ENCODE measurements around the gene LRRC38.

Gene LRRC38

DNA sequence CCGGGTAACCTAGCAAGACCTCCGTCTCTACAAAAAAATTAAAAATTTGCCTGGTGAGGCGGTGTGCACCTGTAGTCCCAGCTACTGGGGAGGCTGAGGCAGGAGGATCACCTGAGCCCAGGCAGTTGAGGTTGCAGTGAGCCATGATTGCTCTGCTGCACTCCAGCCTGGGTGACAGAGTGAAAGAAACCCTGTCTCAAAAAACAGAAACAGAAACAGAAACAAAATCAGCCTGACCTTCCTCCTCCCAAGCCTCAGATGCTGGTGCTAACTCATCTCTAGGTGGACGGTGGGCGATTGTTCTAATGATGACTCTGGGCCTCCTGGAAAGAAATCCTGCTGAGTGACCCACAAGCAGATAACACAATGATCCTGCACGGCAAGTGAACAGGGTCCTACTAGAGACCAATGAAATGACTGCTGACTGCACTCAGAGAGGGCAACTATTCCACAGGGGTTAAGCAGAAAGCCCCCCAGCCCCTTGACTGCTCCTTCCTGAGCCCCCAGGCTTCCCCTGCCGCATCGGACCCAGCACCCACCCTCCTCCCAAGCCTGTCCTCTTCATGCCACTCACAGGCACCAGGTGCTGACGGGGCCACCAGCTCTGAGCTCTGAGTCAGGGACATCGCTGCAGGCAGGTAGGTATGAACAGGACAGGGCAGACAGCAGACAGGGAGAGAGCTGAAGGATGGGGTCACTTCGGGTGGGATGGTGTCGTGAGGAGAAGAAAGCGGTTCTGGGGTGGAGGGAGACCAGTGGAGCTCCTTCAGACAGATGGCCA, 27.8 kb upstream of the LRRC38 start:
- DNase-seq (ENCODE audit: low read depth), result no peak
- H3K4me3 ChIP-seq (ENCODE audit: low read depth, low read length), result no peak overlapping the region
- TF ChIP-seq, protein P1, sequence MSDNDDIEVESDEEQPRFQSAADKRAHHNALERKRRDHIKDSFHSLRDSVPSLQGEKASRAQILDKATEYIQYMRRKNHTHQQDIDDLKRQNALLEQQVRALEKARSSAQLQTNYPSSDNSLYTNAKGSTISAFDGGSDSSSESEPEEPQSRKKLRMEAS (IDR thresholded peaks at IDR 0.05; ENCODE audit: low read depth, low read length), result no peak

DNA sequence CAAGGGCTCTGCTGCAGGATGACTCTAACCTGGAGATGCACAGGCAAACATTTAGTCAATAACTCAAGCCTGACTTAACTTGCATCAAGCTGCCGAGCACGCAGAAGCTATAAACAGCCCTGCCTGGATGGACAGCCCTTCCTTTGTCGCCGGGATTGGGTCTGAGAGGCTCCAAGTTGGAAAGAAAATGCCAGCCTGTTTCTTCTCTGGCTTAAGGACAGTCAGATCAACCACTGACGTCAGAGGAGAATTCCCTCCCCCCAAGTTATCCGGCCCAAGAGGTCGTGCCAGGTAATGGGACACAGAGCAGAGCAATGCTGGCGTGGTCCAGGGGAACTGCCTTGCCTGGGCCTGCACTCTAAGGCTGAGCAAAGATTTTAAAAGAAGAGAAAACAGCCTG, 27.1 kb upstream of the LRRC38 start:
- TF ChIP-seq, protein P1 (IDR thresholded peaks at IDR 0.05; ENCODE audit: low read depth, low read length), result no peak
- TF ChIP-seq, protein P2, sequence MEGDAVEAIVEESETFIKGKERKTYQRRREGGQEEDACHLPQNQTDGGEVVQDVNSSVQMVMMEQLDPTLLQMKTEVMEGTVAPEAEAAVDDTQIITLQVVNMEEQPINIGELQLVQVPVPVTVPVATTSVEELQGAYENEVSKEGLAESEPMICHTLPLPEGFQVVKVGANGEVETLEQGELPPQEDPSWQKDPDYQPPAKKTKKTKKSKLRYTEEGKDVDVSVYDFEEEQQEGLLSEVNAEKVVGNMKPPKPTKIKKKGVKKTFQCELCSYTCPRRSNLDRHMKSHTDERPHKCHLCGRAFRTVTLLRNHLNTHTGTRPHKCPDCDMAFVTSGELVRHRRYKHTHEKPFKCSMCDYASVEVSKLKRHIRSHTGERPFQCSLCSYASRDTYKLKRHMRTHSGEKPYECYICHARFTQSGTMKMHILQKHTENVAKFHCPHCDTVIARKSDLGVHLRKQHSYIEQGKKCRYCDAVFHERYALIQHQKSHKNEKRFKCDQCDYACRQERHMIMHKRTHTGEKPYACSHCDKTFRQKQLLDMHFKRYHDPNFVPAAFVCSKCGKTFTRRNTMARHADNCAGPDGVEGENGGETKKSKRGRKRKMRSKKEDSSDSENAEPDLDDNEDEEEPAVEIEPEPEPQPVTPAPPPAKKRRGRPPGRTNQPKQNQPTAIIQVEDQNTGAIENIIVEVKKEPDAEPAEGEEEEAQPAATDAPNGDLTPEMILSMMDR (IDR thresholded peaks at IDR 0.05; ENCODE audit: low read depth, low read length), result no peak
- TF ChIP-seq POLR2A (IDR thresholded peaks at IDR 0.05; ENCODE audit: extremely low read depth, insufficient read length) (no peak), MYC (IDR thresholded peaks at IDR 0.05; ENCODE audit: low read depth, low read length) (no peak)
- no peak overlapping the region for H3K4me3 ChIP-seq (ENCODE audit: low read depth, low read length)
- no peak for DNase-seq (ENCODE audit: low read depth)

DNA sequence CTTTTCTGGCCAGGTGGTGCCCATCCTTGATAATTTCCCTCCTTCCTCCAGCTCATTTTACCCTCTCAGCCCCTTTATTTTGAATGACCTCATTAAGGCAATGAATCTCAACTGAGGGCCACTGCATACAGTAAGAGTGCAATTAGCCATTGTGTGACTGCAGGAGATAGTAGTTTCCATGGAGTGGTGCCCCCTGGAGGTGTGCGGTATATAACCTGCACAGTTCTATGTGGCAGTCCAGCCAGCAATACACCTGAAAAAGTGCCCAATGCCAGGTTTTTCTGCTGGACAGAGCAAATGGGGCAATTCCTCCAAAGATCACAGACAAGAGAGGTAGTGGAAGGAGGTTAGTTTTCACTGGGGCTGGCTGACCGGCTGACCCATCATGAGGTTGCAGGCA, 25.9 kb upstream of the LRRC38 start:
- TF ChIP-seq MYC (IDR thresholded peaks at IDR 0.05; ENCODE audit: low read depth, low read length) (no peak), POLR2A (IDR thresholded peaks at IDR 0.05; ENCODE audit: extremely low read depth, insufficient read length) (no peak)
- TF ChIP-seq, protein P2 (IDR thresholded peaks at IDR 0.05; ENCODE audit: low read depth, low read length), result no peak
- TF ChIP-seq, protein P1 (IDR thresholded peaks at IDR 0.05; ENCODE audit: low read depth, low read length), result no peak
- no peak for DNase-seq (ENCODE audit: low read depth)
- no peak overlapping the region for H3K4me3 ChIP-seq (ENCODE audit: low read depth, low read length)

DNA sequence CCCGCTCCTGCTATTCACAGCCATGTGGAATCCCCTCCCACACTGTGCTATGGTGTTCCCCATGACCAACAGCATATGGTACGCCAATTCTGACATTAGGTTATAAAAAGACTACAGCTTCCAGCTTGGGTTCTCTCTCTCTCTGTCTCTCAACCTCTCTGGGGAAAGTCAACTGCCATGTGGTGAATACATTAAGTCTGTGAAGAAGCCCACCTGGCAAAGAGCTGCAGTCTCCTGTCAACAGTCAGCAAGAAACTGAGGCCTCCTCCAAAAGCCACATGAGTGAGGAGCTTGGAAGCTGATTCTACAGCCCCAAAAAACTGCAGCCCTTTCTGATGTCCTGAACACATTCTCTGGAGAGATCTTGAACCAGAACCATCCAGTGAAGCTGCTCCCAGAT, 25.0 kb upstream of the LRRC38 start:
- DNase-seq (ENCODE audit: low read depth), result no peak
- H3K4me3 ChIP-seq (ENCODE audit: low read depth, low read length), result no peak overlapping the region
- TF ChIP-seq, protein P2 (IDR thresholded peaks at IDR 0.05; ENCODE audit: low read depth, low read length), result no peak
- TF ChIP-seq, protein P1 (IDR thresholded peaks at IDR 0.05; ENCODE audit: low read depth, low read length), result no peak
- TF ChIP-seq MYC (IDR thresholded peaks at IDR 0.05; ENCODE audit: low read depth, low read length) (no peak), POLR2A (IDR thresholded peaks at IDR 0.05; ENCODE audit: extremely low read depth, insufficient read length) (no peak)

DNA sequence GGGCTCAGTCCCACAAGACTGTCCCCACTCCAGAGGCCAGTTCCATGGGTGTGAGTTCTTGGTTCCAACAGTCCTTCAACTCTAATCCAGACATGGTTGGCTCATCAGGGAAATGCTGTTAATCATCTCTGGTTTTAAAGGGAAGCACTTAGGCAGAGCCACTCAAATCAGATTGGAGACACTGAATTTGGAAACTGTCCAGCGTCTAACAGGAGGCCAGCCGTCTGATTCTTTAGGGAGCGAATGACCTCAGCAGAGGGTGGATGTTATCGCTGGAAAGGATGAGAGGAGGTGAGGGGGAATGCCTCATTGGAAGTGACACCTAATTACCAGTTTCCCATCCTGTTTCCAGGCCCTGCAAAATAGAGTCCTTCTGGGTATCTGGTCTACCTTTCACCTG, 22.8 kb upstream of the LRRC38 start:
- TF ChIP-seq, protein P2 (IDR thresholded peaks at IDR 0.05; ENCODE audit: low read depth, low read length), result no peak
- no peak for TF ChIP-seq MYC (IDR thresholded peaks at IDR 0.05; ENCODE audit: low read depth, low read length)
- TF ChIP-seq, protein P1 (IDR thresholded peaks at IDR 0.05; ENCODE audit: low read depth, low read length), result no peak
- no peak for TF ChIP-seq POLR2A (IDR thresholded peaks at IDR 0.05; ENCODE audit: extremely low read depth, insufficient read length)
- DNase-seq (ENCODE audit: low read depth), result no peak
- H3K4me3 ChIP-seq (ENCODE audit: low read depth, low read length), result no peak overlapping the region

DNA sequence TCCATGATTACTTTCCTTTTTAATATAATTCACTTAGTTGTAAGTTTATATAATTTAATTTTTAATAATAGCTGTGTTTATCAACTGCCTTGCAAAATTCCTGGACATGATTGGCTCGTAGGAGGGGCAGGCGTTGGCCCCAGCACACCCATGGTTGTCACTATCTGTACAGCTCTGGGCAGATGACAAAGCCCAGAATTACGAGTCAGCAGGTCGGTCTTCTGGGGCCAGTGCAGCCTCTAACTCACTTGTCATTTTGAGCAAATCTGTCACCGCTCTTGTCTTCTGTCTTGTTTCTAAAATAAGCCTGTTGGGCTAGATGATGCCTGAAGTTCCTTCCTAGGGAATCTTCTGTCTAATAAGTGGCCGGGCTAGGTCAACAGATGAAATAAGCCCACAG, 21.4 kb upstream of the LRRC38 start:
- TF ChIP-seq, protein P1 (IDR thresholded peaks at IDR 0.05; ENCODE audit: low read depth, low read length), result no peak
- TF ChIP-seq POLR2A (IDR thresholded peaks at IDR 0.05; ENCODE audit: extremely low read depth, insufficient read length) (no peak), MYC (IDR thresholded peaks at IDR 0.05; ENCODE audit: low read depth, low read length) (no peak)
- TF ChIP-seq, protein P2 (IDR thresholded peaks at IDR 0.05; ENCODE audit: low read depth, low read length), result no peak
- no peak for DNase-seq (ENCODE audit: low read depth)
- no peak overlapping the region for H3K4me3 ChIP-seq (ENCODE audit: low read depth, low read length)
